DOHH2 (cell line): ENCODE data around the gene CES2.

Source experiments
- H3F3A ChIP-seq: fragments of 200-600 bp; sonication (generic), shearing (Covaris generic); 2 replicates; pipeline ENCODE4 v1.6.0; 2016; ENCODE audit warnings: antibody characterized with exemption, mild to moderate bottlenecking; ENCODE audit not compliant: control insufficient read depth, insufficient read depth
- H3K27ac ChIP-seq: fragments of 200-600 bp; sonication (generic); 2 replicates; pipeline ENCODE4 v1.5.1; 2014; ENCODE audit warnings: low read depth, mild to moderate bottlenecking, low read length, moderate library complexity
- H3K27me3 ChIP-seq: fragments of 200-600 bp; sonication (generic); 2 replicates; pipeline ENCODE4 v1.6.1; 2014; ENCODE audit warnings: mild to moderate bottlenecking, low read length, mixed read lengths; ENCODE audit not compliant: control insufficient read depth
- H3K36me3 ChIP-seq: fragments of 200-600 bp; sonication (generic); 2 replicates; pipeline ENCODE4 v1.6.1; 2014; ENCODE audit warnings: mild to moderate bottlenecking, low read length, moderate library complexity, mixed read lengths; ENCODE audit not compliant: control insufficient read depth
- H3K4me1 ChIP-seq: fragments of 200-600 bp; sonication (generic); 2 replicates; pipeline ENCODE4 v1.6.1; 2014; ENCODE audit warnings: mild to moderate bottlenecking, low read length, mixed read lengths; ENCODE audit not compliant: control insufficient read depth
- H3K4me2 ChIP-seq: fragments of 200-600 bp; sonication (generic); 2 replicates; pipeline ENCODE4 v1.6.0; 2014; ENCODE audit warnings: mild to moderate bottlenecking, low read length, moderate library complexity
- H3K4me3 ChIP-seq: fragments of 200-600 bp; sonication (generic); 2 replicates; pipeline ENCODE4 v1.5.1; 2014; ENCODE audit warnings: mild to moderate bottlenecking, low read length, mixed read lengths
- H3K79me2 ChIP-seq: fragments of 200-600 bp; sonication (generic); 2 replicates; pipeline ENCODE4 v1.6.1; 2014; ENCODE audit warnings: mild to moderate bottlenecking, low read length, mixed read lengths; ENCODE audit not compliant: control insufficient read depth
- H3K9me2 ChIP-seq: fragments of 200-600 bp; sonication (generic); replicated peaks from 2 replicates; pipeline ENCODE4 v1.6.1; 2014; ENCODE audit warnings: mild to moderate bottlenecking, low read length, mixed read lengths; ENCODE audit not compliant: control insufficient read depth
- H3K9me3 ChIP-seq: fragments of 200-600 bp; sonication (generic); 2 replicates; pipeline ENCODE4 v1.6.1; 2014; ENCODE audit warnings: antibody characterized with exemption, low read length, mixed read lengths; ENCODE audit not compliant: control insufficient read depth, insufficient read depth
- H4K20me1 ChIP-seq: fragments of 200-600 bp; sonication (generic); 2 replicates; pipeline ENCODE4 v1.6.0; 2014; ENCODE audit warnings: low read depth, mild to moderate bottlenecking, antibody characterized with exemption, low read length, moderate library complexity; ENCODE audit not compliant: control insufficient read depth, insufficient read depth
- EZH2phosphoT487 ChIP-seq: fragments of 200-600 bp; sonication (generic); IDR thresholded peaks from 2 replicates; pipeline ENCODE4 v1.6.1; 2017; ENCODE audit warnings: borderline replicate concordance, mild to moderate bottlenecking, antibody characterized with exemption, low read length, moderate library complexity, mixed read lengths
- TF ChIP-seq, protein P1 (sequence below): fragments of 200-600 bp; sonication (generic); IDR thresholded peaks from one replicate; pipeline ENCODE4 v1.5.1; 2014; ENCODE audit warnings: antibody characterized with exemption, mild to moderate bottlenecking, low read depth, low read length; ENCODE audit not compliant: poor library complexity, severe bottlenecking

The CES2 gene

DNA sequence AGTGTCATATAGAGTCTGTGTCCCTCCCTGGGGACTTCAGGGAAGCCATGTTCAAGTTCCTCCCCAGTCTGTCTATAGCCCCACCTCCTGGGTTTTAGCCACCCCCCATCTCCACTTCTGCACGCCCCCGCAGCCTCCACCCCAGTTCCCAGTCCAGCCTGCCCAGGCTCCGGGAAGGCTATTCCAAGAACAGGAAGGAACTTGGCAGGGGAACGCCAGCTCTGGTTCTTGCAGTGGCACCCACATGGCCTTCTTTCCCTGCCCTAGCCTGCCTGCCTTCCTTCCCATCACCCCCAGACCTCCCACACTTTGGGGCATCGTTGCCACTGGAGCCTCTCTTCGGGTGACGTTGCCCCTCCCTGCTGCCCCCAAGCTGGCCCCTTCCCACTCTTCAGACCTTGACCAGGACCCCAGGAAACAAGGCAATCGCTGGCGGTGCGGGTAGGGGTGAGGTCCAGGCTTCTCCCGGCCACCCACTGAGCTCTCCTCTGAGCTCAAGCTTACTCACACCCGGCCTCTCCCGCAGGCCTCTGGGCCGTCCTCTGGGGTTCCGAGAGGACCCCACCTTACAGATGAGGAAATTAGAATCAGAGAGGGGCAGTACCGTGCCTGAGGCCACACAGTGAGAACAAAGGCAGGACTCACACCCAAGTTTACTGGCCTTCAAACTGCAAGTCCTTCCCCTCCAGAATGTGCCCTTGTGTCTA is 43.8 kb downstream of the CES2 start:
- Histone ChIP-seq H3K79me2 (no peaks in the 10 kb centered on the region), H4K20me1 (no peaks in the 10 kb centered on the region), H3K9me2 (no peaks in the 10 kb centered on the region), H3K4me2 (no peak overlapping the region), H3F3A (0 out of 2 replicates have a peak, but pooled peaks cover 2% of the 10 kb centered on the region), H3K9me3 (no peaks in the 10 kb centered on the region), H3K27ac (no peak overlapping the region), H3K4me1 (no peaks in the 10 kb centered on the region), H3K36me3 (no peaks in the 10 kb centered on the region), H3K4me3 (no peak overlapping the region), H3K27me3 (no peaks in the 10 kb centered on the region)
- TF ChIP-seq, protein P1, sequence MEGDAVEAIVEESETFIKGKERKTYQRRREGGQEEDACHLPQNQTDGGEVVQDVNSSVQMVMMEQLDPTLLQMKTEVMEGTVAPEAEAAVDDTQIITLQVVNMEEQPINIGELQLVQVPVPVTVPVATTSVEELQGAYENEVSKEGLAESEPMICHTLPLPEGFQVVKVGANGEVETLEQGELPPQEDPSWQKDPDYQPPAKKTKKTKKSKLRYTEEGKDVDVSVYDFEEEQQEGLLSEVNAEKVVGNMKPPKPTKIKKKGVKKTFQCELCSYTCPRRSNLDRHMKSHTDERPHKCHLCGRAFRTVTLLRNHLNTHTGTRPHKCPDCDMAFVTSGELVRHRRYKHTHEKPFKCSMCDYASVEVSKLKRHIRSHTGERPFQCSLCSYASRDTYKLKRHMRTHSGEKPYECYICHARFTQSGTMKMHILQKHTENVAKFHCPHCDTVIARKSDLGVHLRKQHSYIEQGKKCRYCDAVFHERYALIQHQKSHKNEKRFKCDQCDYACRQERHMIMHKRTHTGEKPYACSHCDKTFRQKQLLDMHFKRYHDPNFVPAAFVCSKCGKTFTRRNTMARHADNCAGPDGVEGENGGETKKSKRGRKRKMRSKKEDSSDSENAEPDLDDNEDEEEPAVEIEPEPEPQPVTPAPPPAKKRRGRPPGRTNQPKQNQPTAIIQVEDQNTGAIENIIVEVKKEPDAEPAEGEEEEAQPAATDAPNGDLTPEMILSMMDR: no peak
- TF ChIP-seq EZH2phosphoT487: no peak

DNA sequence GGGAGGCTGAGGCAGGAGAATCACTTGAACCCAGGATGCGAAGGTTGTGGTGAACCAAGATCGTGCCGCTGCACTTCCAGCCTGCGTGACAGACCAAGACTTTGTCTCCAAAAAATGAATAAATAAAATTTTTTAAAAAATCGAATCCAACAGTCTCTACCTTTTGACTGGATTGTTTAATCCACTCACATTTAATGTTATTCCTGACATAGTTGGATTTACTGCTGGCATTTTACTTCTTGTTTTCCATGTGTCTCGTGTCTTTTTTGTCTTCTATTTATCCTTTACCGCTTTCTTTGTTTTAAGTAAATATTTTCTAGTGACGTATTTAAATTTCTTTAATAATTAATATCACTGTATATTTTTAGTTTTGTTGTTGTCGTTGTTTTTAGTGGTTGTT is 47.7 kb downstream of the CES2 start:
- no peak overlapping the region for H3K27ac ChIP-seq
- no peak overlapping the region for H3K4me3 ChIP-seq
- no peaks in the 10 kb centered on the region for H3K4me1 ChIP-seq
- H3F3A ChIP-seq: 0 out of 2 replicates have a peak, but pooled peaks cover 2% of the 10 kb centered on the region
- H3K9me3 ChIP-seq: no peaks in the 10 kb centered on the region
- H4K20me1 ChIP-seq: no peaks in the 10 kb centered on the region
- H3K4me2 ChIP-seq: no peak overlapping the region
- H3K79me2 ChIP-seq: no peaks in the 10 kb centered on the region
- no peaks in the 10 kb centered on the region for H3K27me3 ChIP-seq
- TF ChIP-seq EZH2phosphoT487: no peak
- TF ChIP-seq, protein P1: no peak
- no peaks in the 10 kb centered on the region for H3K36me3 ChIP-seq
- H3K9me2 ChIP-seq: no peaks in the 10 kb centered on the region

DNA sequence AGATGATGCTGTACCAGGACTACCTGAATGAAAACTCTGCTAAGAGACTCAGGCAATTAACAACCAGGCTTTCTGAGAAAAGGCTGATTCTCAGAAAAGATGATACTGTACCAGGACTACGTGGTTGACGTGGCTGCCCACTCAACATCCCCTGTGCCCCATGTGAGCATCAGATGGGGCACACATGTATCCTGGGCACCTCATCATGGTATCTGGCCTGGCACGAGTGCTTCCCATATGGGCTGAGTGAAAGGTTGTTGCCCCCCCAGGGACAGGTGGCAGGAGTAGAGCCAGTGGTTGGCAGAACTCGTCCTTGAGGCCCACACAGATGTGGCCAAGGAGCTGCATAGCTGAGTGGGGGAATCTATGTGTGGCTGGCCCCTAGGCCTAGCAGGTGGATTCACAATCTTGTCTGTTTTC is 49.6 kb downstream of the CES2 start:
- Histone ChIP-seq H3K27me3 (no peaks in the 10 kb centered on the region; the same call in 1 of the 2 replicates), H4K20me1 (no peaks in the 10 kb centered on the region), H3F3A (0 out of 2 replicates have a peak, but pooled peaks cover 2% of the 10 kb centered on the region), H3K36me3 (no peaks in the 10 kb centered on the region), H3K9me3 (no peaks in the 10 kb centered on the region), H3K4me2 (no peak overlapping the region), H3K79me2 (no peaks in the 10 kb centered on the region), H3K9me2 (no peaks in the 10 kb centered on the region), H3K27ac (no peak overlapping the region), H3K4me1 (no peaks in the 10 kb centered on the region), H3K4me3 (no peak overlapping the region)
- TF ChIP-seq, protein P1: no peak
- TF ChIP-seq EZH2phosphoT487: no peak
